ENCODE data around the gene PPP2R2C.

PPP2R2C gene

GRCh38 chr4:6294705-6295421 is 177.6 kb downstream of the PPP2R2C start:
- TF ChIP-seq MAX (IDR thresholded peaks at IDR 0.05; ENCODE audit: low read depth, low read length) (no peak), CTCF (IDR thresholded peaks at IDR 0.05; ENCODE audit: low read depth, low read length) (no peak), MYC (IDR thresholded peaks at IDR 0.05; ENCODE audit: low read depth, low read length) (no peak), POLR2A (IDR thresholded peaks at IDR 0.05; ENCODE audit: extremely low read depth, insufficient read length) (no peak)
- no peak for DNase-seq (ENCODE audit: low read depth)
- no peak overlapping the region for H3K4me3 ChIP-seq (ENCODE audit: low read depth, low read length)

GRCh38 chr4:6293661-6294060 is 178.8 kb downstream of the PPP2R2C start:
- no peak overlapping the region for H3K4me3 ChIP-seq (ENCODE audit: low read depth, low read length)
- TF ChIP-seq POLR2A (IDR thresholded peaks at IDR 0.05; ENCODE audit: extremely low read depth, insufficient read length) = no peak
- no peak for DNase-seq (ENCODE audit: low read depth)

- no peak for DNase-seq (ENCODE audit: low read depth)
- TF ChIP-seq POLR2A (IDR thresholded peaks at IDR 0.05; ENCODE audit: extremely low read depth, insufficient read length) = no peak
- TF ChIP-seq MAX (IDR thresholded peaks at IDR 0.05; ENCODE audit: low read depth, low read length) = no peak
- no peak for TF ChIP-seq MYC (IDR thresholded peaks at IDR 0.05; ENCODE audit: low read depth, low read length)
- no peak for TF ChIP-seq CTCF (IDR thresholded peaks at IDR 0.05; ENCODE audit: low read depth, low read length)
- no peak overlapping the region for H3K4me3 ChIP-seq (ENCODE audit: low read depth, low read length)
Observed at GRCh38 chr4:6293097-6293445, 179.3 kb downstream of the PPP2R2C start.

- DNase-seq (ENCODE audit: low read depth) = no peak
- no peak overlapping the region for H3K4me3 ChIP-seq (ENCODE audit: low read depth, low read length)
- TF ChIP-seq CTCF (IDR thresholded peaks at IDR 0.05; ENCODE audit: low read depth, low read length) (no peak), MYC (IDR thresholded peaks at IDR 0.05; ENCODE audit: low read depth, low read length) (no peak), MAX (IDR thresholded peaks at IDR 0.05; ENCODE audit: low read depth, low read length) (no peak), POLR2A (IDR thresholded peaks at IDR 0.05; ENCODE audit: extremely low read depth, insufficient read length) (no peak)
Observed at GRCh38 chr4:6292376-6293096, 179.9 kb downstream of the PPP2R2C start.

- TF ChIP-seq MAX (IDR thresholded peaks at IDR 0.05; ENCODE audit: low read depth, low read length) = no peak
- TF ChIP-seq MYC (IDR thresholded peaks at IDR 0.05; ENCODE audit: low read depth, low read length) = no peak
- TF ChIP-seq POLR2A (IDR thresholded peaks at IDR 0.05; ENCODE audit: extremely low read depth, insufficient read length) = no peak
- TF ChIP-seq CTCF (IDR thresholded peaks at IDR 0.05; ENCODE audit: low read depth, low read length) = no peak
- no peak overlapping the region for H3K4me3 ChIP-seq (ENCODE audit: low read depth, low read length)
- no peak for DNase-seq (ENCODE audit: low read depth)
Observed at GRCh38 chr4:6291784-6292297, 180.6 kb downstream of the PPP2R2C start.

- peak; percentile 25 for DNase-seq (ENCODE audit: low read depth)
- no peak overlapping the region for H3K4me3 ChIP-seq (ENCODE audit: low read depth, low read length)
- no peak for TF ChIP-seq POLR2A (IDR thresholded peaks at IDR 0.05; ENCODE audit: extremely low read depth, insufficient read length)
- no peak for TF ChIP-seq CTCF (IDR thresholded peaks at IDR 0.05; ENCODE audit: low read depth, low read length)
- no peak for TF ChIP-seq MAX (IDR thresholded peaks at IDR 0.05; ENCODE audit: low read depth, low read length)
- TF ChIP-seq MYC (IDR thresholded peaks at IDR 0.05; ENCODE audit: low read depth, low read length) = no peak
Observed at GRCh38 chr4:6290769-6291547, 181.5 kb downstream of the PPP2R2C start.

Data from NB4 (cell line).